Muscle layer of duodenum (tissue), 2 donors: ENCODE results near the gene RABGAP1L.
"Not testable (repeated sequence)": the region's sequence is repeated elsewhere in the genome, so short reads cannot be mapped to it uniquely, and the experiment has no call there.

Experiments used
- H3K27ac ChIP-seq: one replicate; pipeline ENCODE4 v1.7.0; 2013; ENCODE audit warnings: mild to moderate bottlenecking, low read length
- H3K27me3 ChIP-seq: one replicate; pipeline ENCODE4 v1.7.0; 2013; ENCODE audit warnings: low read depth, mild to moderate bottlenecking, control low read depth, low read length
- H3K36me3 ChIP-seq, 2 donors: one replicate each; pipeline ENCODE4 v1.7.0; 2013; ENCODE audit warnings: low read length in 2 of 2, control low read depth in 1 of 2, mild to moderate bottlenecking in 1 of 2; ENCODE audit not compliant: insufficient read depth in 2 of 2, control insufficient read depth in 1 of 2
- H3K4me1 ChIP-seq, 2 donors: one replicate each; pipeline ENCODE4 v1.7.0; 2013; ENCODE audit warnings: low read length in 2 of 2, mild to moderate bottlenecking in 2 of 2, control low read depth in 1 of 2, moderate library complexity in 1 of 2; ENCODE audit not compliant: insufficient read depth in 2 of 2, control insufficient read depth in 1 of 2
- H3K4me3 ChIP-seq, 2 donors: one replicate each; pipeline ENCODE4 v1.7.0; 2013; ENCODE audit warnings: low read length in 2 of 2, low read depth in 1 of 2, mild to moderate bottlenecking in 1 of 2
- H3K9me3 ChIP-seq, 2 donors: one replicate each; pipeline ENCODE4 v1.7.0; 2013; ENCODE audit warnings: low read length in 2 of 2, control low read depth in 1 of 2, mild to moderate bottlenecking in 1 of 2; ENCODE audit not compliant: control insufficient read depth in 1 of 2
- donor health status: healthy.

The RABGAP1L gene

DNA sequence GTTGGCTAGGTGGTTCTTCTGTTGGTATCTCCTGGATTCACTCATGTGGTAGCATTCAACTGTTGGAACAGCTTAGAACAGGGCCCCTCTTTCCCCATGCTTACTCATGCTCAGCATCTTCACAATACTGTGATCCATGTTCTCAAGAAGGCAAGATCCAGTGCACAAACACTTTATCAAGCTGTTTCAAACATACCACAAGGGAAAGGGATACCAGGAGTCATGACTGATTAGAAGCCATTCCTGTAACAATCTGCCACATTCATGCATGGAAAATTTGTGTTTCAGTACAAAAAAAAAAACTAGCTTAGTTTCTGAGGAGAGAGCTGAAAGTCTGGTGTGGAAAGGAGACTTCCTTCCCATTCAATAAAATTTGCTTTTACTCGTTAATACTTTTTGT, 670.7 kb downstream of the RABGAP1L start:
- Histone ChIP-seq H3K36me3 (no peaks in the 10 kb centered on the region), H3K4me1 (no peaks in the 10 kb centered on the region), H3K9me3 (no peaks in the 10 kb centered on the region), H3K4me3 (no peak overlapping the region), H3K27ac (no peak overlapping the region), H3K27me3 (no peaks in the 10 kb centered on the region)

DNA sequence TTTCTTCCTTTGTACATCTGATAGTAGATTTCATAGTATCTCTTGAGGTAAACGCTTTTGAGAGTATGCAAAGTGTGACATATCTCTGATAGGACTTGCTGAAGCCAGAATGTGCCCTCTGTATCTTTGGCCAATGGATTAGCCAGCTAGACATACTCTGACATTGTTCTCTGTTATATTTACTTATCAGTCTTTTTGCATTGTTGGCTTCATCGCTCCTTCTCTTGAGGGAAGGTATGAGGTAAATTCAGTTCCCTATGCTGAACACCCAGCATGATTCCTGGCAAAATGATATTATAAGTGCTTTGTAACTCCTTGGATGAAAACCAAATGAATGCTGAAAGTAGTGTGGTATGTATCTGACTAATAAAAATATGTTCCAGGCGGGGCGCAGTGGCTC, 677.2 kb downstream of the RABGAP1L start:
- no peaks in the 10 kb centered on the region for H3K9me3 ChIP-seq
- no peak overlapping the region for H3K4me3 ChIP-seq
- H3K36me3 ChIP-seq = no peaks in the 10 kb centered on the region
- no peak overlapping the region for H3K27ac ChIP-seq
- no peaks in the 10 kb centered on the region for H3K27me3 ChIP-seq
- H3K4me1 ChIP-seq = no peaks in the 10 kb centered on the region

- no peaks in the 10 kb centered on the region for H3K27me3 ChIP-seq
- H3K4me1 ChIP-seq = no peaks in the 10 kb centered on the region
- H3K9me3 ChIP-seq = no peaks in the 10 kb centered on the region
- no peak overlapping the region for H3K27ac ChIP-seq
- H3K4me3 ChIP-seq = no peak overlapping the region
- H3K36me3 ChIP-seq = no peaks in the 10 kb centered on the region
Observed at GRCh38 chr1:174837386-174837785, 678.1 kb downstream of the RABGAP1L start.

DNA sequence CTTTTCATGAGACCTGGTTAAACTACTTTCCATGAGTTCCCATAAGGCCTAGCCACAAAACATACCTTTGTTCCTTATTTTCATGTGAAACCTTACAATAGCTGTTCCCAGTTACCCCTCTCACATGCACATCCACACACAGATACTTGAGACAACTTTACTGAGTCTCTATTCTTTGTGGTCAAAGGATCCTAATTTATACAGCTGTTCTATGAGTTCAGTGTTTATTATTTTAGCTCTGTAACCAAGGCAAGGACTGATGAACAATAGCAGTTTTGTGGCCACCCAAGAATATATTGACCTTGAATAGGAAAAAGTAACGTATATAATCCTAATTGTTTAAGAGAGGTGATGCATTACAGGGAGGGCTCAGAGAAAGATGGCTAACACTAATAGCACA, 679.9 kb downstream of the RABGAP1L start:
- Histone ChIP-seq H3K27ac (no peak overlapping the region), H3K4me1 (no peaks in the 10 kb centered on the region), H3K4me3 (no peak overlapping the region), H3K36me3 (no peaks in the 10 kb centered on the region), H3K9me3 (no peaks in the 10 kb centered on the region), H3K27me3 (no peaks in the 10 kb centered on the region)

DNA sequence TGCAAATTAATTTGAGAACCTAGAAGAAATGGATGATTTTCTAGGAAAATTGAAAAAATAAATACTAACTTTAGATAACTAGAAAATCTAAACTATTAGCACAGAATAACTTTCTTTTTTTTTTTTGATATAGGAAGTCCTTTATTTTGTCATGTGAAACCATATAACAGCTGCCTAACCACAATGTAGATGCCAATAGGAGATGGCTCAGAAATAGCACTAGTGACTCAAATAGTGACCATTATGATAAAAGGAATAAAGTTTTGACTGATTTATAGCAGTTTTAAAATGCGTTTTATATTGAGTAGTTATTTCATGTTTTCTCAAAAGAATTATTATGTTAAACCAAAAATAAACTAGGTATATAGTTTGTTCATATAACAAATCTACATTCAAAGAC, 682.4 kb downstream of the RABGAP1L start:
- H3K36me3 ChIP-seq = no peaks in the 10 kb centered on the region
- H3K4me1 ChIP-seq = no peaks in the 10 kb centered on the region
- no peak overlapping the region for H3K4me3 ChIP-seq
- no peaks in the 10 kb centered on the region for H3K27me3 ChIP-seq
- no peaks in the 10 kb centered on the region for H3K9me3 ChIP-seq
- H3K27ac ChIP-seq = no peak overlapping the region

DNA sequence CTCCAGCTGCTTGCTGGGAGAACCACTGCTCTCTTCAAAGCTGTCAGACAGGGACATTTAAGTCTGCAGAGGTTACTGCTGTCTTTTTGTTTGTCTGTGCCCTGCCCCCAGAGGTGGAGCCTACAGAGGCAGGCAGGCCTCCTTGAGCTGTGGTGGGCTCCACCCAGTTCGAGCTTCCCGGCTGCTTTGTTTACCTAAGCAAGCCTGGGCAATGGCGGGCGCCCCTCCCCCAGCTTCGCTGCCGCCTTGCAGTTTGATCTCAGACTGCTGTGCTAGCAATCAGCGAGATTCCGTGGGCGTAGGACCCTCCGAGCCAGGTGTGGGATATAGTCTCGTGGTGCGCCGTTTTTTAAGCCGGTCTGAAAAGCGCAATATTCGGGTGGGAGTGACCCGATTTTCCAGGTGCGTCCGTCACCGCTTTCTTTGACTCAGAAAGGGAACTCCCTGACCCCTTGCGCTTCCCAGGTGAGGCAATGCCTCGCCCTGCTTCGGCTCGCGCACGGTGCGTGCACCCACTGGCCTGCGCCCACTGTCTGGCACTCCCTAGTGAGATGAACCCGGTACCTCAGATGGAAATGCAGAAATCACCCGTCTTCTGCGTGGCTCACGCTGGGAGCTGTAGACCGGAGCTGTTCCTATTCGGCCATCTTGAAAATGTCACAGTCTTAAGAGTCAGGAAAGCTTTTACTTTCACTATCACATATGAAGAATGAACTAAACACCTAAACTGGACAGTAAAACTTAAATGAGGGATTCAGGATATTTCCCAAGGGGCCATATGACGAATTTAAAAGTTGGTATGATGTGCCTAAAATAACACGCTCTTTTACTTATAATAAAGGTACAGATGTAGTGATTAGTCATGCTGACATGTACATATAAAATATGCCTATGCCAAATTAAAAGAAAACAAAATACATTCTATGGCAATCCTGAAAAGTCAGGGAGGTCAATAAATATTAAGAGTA, 689.6 kb downstream of the RABGAP1L start:
- H3K4me1 ChIP-seq, H3K27ac ChIP-seq, H3K36me3 ChIP-seq, H3K9me3 ChIP-seq, H3K27me3 ChIP-seq, H3K4me3 ChIP-seq: not testable (repeated sequence)

DNA sequence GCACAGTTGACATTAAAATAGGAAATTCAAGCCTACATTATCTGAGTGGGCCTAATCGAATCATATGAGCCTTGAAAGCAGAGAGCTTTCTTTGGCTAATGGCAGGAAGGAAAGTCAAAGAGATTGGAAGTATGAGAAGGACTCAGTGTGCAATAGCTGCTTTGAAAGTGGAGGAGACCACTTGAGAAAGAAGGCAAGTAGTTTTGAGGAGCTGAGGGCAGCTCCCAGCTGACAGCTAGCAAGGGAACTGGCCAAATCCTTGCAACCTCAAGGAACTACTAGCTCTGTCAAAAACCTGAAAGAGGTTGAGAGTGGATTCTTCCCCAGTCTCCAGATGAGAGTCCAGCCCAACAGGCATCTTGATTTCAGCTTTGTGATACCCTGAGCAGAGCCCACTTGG, 691.4 kb downstream of the RABGAP1L start:
- no peak overlapping the region for H3K4me3 ChIP-seq
- no peaks in the 10 kb centered on the region for H3K27me3 ChIP-seq
- no peaks in the 10 kb centered on the region for H3K4me1 ChIP-seq
- H3K27ac ChIP-seq = no peak overlapping the region
- H3K36me3 ChIP-seq = no peaks in the 10 kb centered on the region
- no peaks in the 10 kb centered on the region for H3K9me3 ChIP-seq

DNA sequence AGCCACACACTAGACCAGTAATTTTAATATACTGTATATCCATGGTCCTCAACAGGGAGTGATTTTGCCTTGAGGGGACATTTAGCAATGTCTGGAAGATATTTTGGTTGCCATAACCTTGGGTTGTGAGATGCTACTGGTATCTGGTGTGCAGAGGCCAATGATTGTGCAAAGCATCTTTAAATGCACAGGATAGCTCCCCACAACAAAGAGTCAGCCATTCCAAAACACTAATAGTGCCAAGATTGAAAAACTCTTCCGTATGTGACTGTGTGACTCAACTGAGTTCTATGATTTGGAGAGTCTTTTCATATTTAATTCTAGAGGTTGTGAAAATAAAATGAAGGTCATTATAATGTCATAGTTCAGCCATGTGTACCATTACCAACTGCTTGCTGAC, 699.0 kb downstream of the RABGAP1L start:
- no peaks in the 10 kb centered on the region for H3K36me3 ChIP-seq
- no peaks in the 10 kb centered on the region for H3K9me3 ChIP-seq
- H3K4me3 ChIP-seq = no peak overlapping the region
- H3K4me1 ChIP-seq = no peaks in the 10 kb centered on the region
- H3K27me3 ChIP-seq = no peaks in the 10 kb centered on the region
- no peak overlapping the region for H3K27ac ChIP-seq

DNA sequence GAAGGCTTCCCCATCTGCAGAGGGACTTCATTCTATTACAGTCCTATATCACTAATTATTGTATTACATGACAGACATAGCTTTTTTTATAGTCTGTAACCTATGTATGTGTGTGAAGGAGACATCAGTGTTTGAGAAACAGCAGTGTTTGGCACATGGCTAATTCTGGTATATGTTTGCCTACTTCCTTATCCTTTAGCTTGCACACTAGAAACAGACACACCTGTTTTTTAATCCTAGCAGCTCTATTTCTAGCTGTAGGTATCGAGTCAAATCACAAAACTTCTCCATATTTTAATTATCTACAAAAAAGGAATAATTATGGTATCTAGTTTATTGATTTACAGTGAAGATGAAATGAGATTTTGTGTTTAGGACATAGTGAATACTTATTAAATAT, 711.0 kb downstream of the RABGAP1L start:
- Histone ChIP-seq H3K9me3 (no peaks in the 10 kb centered on the region), H3K4me3 (no peak overlapping the region), H3K27me3 (no peaks in the 10 kb centered on the region), H3K27ac (no peak overlapping the region), H3K36me3 (no peaks in the 10 kb centered on the region), H3K4me1 (no peaks in the 10 kb centered on the region)

GRCh38 chr1:174871886-174872285, 712.6 kb downstream of the RABGAP1L start:
- Histone ChIP-seq H3K4me3 (no peak overlapping the region), H3K9me3 (no peaks in the 10 kb centered on the region), H3K36me3 (no peaks in the 10 kb centered on the region), H3K4me1 (no peaks in the 10 kb centered on the region), H3K27ac (no peak overlapping the region), H3K27me3 (no peaks in the 10 kb centered on the region)

DNA sequence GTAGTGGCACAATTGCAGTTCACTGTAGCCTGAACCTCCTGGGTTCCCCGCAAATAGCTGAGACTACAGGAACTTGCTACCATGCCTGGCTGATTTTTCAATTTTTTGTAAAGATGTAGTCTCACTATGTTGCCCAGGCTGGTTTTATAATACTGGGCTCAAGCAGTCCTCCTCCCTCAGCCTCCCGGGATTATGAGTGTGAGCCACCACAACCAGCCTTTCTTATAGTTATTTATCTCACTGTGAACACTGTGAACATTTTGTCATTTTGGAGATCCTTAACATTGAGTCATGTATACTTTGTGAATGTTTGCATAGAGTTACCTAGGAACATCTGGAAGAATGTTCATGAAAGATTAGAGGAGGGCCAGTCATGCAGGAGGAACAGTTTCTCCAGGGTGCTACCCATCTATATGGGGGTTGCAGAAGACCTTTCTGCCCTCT, 713.3 kb downstream of the RABGAP1L start:
- Histone ChIP-seq H3K27me3 (no peaks in the 10 kb centered on the region), H3K4me1 (no peaks in the 10 kb centered on the region), H3K9me3 (no peaks in the 10 kb centered on the region), H3K36me3 (no peaks in the 10 kb centered on the region), H3K4me3 (no peak overlapping the region), H3K27ac (no peak overlapping the region)
